ENCODE data around the gene RAB11B.
A peak's percentile ranks its signal among the peaks of the same experiment; 100 is the strongest.
"Not testable (repeated sequence)": the region's sequence is repeated elsewhere in the genome, so short reads cannot be mapped to it uniquely, and the experiment has no call there.

RAB11B gene

DNA sequence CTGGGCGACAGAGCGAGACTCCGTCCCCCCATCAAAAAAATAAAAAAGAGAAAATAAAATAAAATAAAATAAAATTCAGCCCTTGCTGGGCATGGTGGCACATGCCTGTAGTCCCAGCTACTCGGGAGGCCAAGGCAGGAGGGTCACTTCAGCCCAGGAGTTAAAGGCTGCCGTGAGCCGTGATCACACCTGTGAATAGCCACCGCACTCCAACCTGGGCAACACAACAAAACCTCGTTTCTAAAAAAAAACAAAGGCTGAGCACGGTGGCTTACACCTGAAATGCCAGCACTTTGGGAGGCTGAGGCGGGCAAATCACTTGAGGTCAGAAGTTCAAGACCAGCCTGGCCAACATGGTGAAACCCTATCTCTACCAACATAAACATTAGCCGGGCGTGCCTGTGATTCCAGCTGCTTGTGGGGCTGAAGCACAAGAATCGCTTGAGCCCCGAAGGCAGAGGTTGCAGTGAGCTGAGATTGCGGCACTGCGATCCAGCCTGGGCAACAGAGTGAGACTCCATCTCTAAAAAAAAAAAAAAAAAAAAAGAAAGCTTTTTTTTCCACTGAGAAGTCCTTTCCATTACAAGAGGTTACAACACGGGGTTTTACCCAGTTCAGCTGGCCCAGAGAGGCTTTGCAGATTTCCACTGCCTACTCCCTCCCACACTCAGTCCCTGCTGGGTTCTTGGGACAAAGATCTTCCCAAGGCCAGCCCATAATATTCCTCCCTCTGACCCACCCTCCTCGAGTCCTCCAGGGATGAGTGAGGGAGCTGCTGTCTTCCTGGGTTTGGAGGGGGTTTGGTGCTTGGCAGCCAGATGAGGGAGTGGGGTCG, 19.8 kb upstream of the RAB11B start:
- DNase-seq (ENCODE audit: low read depth), result no peak

GRCh38 chr19:8371011-8371804, 19.0 kb upstream of the RAB11B start:
- no peak for DNase-seq (ENCODE audit: low read depth)

- DNase-seq (ENCODE audit: low read depth), result no peak
These were observed 16.0 kb upstream of the RAB11B start for GRCh38 chr19:8373867-8374813.

DNA sequence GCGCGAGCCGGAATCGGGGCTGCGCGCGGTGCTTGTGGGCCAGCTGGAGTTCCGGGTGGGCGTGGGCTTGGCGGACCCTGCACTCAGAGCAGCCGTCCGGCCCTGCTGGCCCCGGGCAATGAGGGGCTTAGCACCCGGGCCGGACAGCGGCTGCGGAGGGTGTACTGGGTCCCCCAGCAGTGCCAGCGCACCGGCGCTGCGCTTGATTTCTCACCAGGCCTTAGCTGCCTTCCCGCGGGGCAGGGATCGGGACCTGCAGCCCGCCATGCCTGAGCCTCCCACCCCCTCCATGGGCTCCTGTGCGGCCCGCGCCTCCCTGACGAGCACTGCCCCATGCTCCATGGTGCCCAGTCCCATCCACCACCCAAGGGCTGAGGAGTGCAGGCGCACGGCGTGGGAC, 14.4 kb upstream of the RAB11B start:
- DNase-seq (ENCODE audit: low read depth), result not testable (repeated sequence)

- DNase-seq (ENCODE audit: low read depth), result not testable (repeated sequence)
These were observed 13.7 kb upstream of the RAB11B start for GRCh38 chr19:8376373-8376974.

DNA sequence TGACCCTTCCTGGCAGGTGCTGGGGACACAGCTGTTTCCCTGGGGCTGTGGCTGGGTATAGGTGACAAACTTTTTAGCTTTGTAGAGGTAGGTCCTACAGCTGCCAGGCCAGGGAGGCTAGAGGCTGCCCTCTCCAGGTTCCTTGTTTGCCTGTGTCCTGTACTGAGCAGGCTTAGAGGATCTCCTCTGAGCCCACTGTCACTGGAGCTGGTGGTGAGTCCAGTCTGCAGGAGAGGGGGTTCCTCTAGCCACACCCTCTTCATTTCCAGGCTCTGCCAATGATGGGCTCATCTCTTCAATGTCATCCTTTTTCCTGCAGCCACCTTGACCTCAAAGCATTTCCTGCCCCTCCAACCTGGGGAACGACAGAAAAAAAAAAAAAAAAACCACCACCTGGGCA, 12.6 kb upstream of the RAB11B start:
- DNase-seq (ENCODE audit: low read depth), result no peak

DNA sequence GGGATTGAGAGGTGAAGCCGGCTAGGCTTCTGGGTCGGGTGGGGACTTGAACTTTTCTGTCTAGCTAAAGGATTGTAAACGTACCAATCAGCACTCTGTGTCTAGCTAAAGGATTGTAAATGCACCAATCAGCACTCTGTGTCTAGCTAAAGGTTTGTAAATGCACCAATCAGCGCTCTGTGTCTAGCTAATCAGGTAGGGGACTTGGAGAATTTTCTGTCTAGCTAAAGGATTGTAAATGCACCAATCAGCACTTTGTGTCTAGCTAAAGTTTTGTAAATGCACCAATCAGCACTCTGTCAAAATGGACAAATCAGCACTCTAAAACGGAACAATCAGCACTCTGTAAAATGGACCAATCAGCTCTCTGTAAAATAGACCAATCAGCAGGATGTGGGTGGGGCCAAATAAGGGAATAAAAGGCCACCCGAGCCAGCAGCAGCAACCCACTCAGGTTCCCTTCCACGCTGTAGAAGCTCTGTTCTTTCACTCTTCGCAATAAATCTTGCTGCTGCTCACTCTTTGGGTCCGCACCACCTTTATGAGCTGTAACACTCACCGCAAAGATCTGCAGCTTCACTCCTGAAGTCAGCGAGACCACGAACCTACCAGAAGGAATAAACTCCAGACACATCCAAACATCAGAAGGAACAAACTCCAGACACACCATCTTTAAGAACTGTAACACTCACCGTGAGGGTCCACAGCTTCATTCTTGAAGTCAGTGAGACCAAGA, 10.8 kb upstream of the RAB11B start:
- not testable (repeated sequence) for DNase-seq (ENCODE audit: low read depth)

- not testable (repeated sequence) for DNase-seq (ENCODE audit: low read depth)
These were observed 5.6 kb upstream of the RAB11B start for GRCh38 chr19:8384569-8384968.

- DNase-seq (ENCODE audit: low read depth), result not testable (repeated sequence)
These were observed 5.1 kb upstream of the RAB11B start for GRCh38 chr19:8385103-8385502.

DNA sequence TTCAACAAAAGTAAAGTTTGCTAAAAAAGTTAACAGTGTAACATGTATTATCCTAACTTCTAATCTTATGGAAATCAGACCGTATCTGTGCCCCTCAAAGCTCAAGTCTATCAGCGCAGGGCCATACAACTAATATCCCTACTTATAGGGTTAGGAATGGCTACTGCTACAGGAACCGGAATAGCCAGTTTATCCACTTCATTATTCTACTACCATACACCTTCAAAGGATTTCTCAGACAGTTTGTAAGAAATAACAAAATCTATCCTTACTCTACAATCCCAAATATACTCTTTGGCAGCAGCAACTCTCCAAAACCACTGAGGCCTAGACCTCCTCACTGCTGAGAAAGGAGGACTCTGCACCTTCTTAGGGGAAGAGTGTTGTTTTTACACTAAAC, 4.6 kb upstream of the RAB11B start:
- DNase-seq (ENCODE audit: low read depth), result not testable (repeated sequence)

GRCh38 chr19:8386419-8386818, 3.7 kb upstream of the RAB11B start:
- DNase-seq (ENCODE audit: low read depth), result not testable (repeated sequence)

DNA sequence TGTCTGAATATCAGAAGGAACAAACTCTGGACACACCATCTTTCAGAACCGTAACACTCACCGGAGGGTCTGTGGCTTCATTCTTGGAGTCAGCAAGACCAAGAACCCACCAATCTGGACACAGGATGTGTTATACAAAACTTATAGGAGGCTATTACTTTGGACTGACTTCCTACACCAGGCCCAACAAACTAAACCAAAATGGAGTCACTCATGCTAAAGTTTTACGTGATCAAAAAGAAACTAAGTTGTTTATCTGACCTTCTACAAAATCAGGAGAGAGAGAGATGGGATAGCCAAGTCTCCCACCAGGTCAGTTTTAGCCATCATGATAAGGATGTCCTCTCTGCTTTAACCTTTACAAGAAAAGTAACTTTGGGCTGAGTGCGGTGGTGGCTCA, 3.2 kb upstream of the RAB11B start:
- DNase-seq (ENCODE audit: low read depth), result no peak

DNA sequence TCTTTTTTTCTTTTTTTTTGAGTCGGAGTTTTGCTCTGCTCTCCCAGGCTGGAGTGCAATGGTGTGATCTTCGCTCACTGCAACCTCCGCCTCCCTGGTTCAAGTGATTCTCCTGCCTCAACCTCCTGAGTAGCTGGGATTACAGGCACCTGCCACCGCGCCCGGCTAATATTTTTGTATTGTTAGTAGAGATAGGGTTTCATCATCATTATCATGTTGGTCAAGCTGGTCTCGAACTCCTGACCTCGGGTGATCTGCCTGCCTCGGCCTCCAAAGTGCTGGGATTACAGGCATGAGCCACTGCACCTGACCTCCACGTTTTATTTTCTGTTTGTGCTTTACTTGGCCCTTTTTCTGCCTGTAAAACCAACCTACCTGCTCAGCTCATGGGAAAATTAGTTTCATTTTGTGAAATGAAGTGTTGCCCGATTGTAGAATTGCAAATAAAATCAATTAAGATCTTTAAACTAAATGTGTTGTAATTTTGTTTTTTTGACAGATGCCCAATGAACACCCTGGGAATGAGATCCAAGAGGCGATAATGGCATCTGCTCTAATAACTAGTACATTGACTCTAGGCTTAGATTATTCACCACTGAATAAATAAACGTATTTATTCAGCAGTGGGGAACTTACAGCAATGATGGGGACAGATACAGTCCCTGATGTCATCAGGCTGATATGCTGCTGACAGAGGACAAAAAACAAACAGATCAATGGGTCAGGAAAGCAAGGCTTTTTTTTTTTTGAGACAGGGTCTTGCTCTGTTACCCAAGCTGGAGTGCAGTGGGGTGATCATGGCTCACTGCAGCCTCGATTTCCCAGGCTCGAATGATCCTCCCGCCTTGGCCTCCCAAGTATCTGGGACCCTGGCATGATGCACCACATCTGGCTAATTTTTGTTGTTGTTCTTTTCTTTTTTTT, 2.2 kb upstream of the RAB11B start:
- DNase-seq (ENCODE audit: low read depth), result no peak

- DNase-seq (ENCODE audit: low read depth), result no peak
These were observed 1.6 kb upstream of the RAB11B start for GRCh38 chr19:8388612-8388958.

GRCh38 chr19:8390617-8390981, 439 bp downstream of the RAB11B start:
- DNase-seq (ENCODE audit: low read depth), result peak; percentile 83

DNA sequence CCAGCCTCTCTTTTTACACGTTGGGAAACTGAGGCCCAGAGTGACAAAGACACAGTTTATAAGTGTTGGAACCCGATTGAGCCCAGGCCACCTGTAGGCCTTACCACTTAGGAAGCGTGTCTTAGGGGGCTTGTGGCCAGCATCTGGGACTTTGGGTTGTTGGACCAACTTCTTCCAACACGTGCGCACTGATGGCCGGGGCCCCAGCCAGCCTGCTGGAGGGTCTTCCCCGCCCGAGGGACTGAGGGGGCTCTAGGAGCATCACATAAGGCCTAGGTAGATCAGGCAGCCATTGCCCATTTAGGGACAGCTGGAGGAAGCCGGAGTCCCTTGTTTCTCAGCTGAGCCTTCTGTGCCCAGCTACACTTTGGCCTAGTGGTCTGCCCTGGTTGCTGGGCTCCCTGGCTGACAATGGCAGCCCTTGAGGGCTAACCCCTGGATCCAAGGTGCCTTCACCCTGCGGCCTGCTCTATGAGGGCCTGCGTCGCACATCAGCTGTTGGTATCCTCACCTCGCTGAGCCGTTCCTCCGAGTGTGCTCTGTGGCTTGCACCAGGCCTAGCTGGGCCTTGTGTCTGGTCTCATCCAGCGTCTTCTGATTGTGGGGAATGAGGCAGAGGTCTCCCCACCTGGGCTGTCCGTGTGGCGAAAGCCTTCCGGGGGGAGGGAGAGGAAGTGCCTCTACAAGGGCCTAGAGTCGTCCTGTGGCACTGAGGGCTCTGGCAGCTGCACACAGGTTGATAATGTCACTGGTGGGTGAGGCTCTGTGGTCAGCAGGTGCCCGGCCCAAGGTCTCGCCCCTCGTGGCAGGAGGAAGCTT, 1.2 kb downstream of the RAB11B start:
- DNase-seq (ENCODE audit: low read depth), result no peak

GRCh38 chr19:8392017-8392591, 1.9 kb downstream of the RAB11B start:
- DNase-seq (ENCODE audit: low read depth), result no peak

DNA sequence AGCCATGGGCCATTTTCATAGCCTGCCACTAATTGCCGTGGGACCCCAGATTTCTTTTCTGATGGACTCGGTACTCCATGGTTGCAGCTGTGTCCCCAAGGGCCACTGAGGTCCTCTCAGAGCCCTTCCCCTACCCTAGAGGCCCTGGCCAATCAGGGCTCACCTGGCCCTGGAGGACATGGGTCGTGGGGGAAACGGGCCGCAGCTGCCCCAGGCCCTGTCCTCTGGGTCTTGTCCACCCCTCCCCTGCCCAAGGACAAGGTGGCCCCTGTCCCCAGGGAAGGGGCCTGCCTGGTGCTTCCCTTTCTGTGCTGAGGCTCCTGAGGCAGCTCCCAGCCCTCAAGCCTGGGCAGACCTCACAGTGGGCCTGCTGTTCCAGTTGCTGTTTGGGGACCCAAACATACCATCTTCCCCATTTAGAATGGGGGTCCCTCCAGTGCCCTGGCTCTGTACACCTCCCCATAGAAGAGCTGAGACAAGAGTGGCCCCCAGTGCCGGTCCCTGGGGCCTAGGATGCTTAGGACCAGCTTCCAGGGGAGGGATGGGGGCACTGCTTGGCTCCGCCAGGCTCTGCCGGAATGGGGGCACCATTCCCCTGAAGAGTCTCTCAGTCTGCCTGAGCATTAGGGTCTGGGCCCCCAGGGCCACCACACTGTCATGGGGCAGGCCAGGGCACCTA, 3.2 kb downstream of the RAB11B start:
- DNase-seq (ENCODE audit: low read depth), result no peak
